ENCODE results near the gene TUBB3. TPM values are rescaled to one million over a fixed set of nuclear protein-coding genes. Genes with fewer than 3 reads are reported as not detected.

Gene TUBB3
- total RNA-seq, 1 experiment from 2014 or later = 209 TPM

GRCh38 chr16:89921131-89921701 is 1.9 kb upstream of the TUBB3 start:
- ATAC-seq = no peak
- ChIA-PET CTCF (interaction anchor here (0.9 to 5.7 kb wide), 5 partner anchors 11 to 364 kb away, joined by 3 to 70 read pairs (median 6); partner anchors contain the start of gene DEF8), POLR2A (interaction anchor here (2.8 kb wide), 1 partner anchor 11 kb away, joined by 14 read pairs; no protein-coding TSS in a partner anchor)
- Mint-ChIP-seq H3K4me3 (peak overlapping the region; percentile 88), H3K27me3 (ENCODE audit: low read depth) (peaks cover 36% of the 10 kb centered on the region), H3K27ac (no peak overlapping the region), H3K4me1 (peaks cover 19% of the 10 kb centered on the region), H3K9me3 (no peaks in the 10 kb centered on the region), H3K36me3 (no peaks in the 10 kb centered on the region)
- TF ChIP-seq, protein P1, sequence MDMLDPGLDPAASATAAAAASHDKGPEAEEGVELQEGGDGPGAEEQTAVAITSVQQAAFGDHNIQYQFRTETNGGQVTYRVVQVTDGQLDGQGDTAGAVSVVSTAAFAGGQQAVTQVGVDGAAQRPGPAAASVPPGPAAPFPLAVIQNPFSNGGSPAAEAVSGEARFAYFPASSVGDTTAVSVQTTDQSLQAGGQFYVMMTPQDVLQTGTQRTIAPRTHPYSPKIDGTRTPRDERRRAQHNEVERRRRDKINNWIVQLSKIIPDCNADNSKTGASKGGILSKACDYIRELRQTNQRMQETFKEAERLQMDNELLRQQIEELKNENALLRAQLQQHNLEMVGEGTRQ (CRISPR knock-in tag; IDR thresholded peaks at IDR 0.05) = peak; percentile 54; the same call in 1 of the 2 replicates
- TF ChIP-seq ZNF219 (CRISPR knock-in tag; IDR thresholded peaks at IDR 0.05; ENCODE audit: borderline replicate concordance) = no peak
- no peak for DNase-seq (ENCODE audit: low spot score)

- TF ChIP-seq GABPB1 (CRISPR knock-in tag; IDR thresholded peaks at IDR 0.05) = peak; percentile 65
- TF ChIP-seq, protein P2, sequence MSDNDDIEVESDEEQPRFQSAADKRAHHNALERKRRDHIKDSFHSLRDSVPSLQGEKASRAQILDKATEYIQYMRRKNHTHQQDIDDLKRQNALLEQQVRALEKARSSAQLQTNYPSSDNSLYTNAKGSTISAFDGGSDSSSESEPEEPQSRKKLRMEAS (CRISPR knock-in tag; IDR thresholded peaks at IDR 0.05) = 0 out of 2 replicates have a peak, but pooled peaks have one; percentile 6
- TF ChIP-seq, protein P3, sequence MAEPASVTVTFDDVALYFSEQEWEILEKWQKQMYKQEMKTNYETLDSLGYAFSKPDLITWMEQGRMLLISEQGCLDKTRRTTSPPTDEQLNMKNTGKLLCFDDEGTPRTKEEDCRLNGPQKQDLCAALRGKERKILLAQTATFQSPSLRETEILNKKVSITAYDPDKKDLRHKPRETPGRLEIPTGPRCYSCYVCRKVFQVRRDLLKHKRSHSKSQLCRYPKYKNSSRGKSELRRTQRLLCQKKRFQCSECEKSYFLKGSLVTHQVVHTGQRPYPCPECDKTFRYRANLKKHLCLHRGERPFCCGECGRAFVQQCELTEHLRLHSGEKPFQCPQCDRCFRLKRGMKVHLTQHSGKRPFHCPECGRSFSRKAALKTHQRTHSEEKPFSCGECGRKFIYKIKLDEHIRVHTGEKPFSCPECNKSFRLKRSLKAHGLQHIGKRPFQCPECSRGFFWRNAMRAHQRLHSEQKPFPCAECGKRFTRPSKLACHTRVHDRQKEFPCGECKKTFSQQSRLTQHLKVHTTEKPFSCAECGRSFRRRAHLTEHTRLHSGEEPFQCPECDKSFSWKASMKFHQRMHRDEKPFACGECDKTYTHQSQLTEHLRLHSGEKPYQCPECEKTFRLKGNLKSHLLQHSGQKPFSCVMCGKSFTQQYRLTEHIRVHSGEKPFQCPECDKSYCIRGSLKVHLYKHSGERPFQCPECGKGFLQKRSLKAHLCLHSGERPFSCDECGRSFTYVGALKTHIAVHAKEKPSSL (CRISPR knock-in tag; conservative IDR thresholded peaks at IDR 0.05) = no peak
- TF ChIP-seq SP1 (CRISPR knock-in tag; conservative IDR thresholded peaks at IDR 0.05) = 0 out of 2 replicates have a peak, but pooled peaks have one; percentile 49
- POLR2A ChIA-PET = interaction anchor here (0.6 to 2.8 kb wide), 4 partner anchors 12 to 29 kb away, joined by 3 to 14 read pairs (median 3); no protein-coding TSS in a partner anchor
- DNase-seq (ENCODE audit: low spot score) = peak; percentile 44
- Mint-ChIP-seq H3K27me3 (ENCODE audit: low read depth) (peaks cover 36% of the 10 kb centered on the region), H3K36me3 (no peaks in the 10 kb centered on the region), H3K27ac (no peak overlapping the region), H3K4me1 (peaks cover 19% of the 10 kb centered on the region), H3K9me3 (no peaks in the 10 kb centered on the region), H3K4me3 (peak overlapping the region; percentile 88)
- ATAC-seq = peak; percentile 0; the same call in 1 of the 2 replicates
- CTCF ChIA-PET = interaction anchor here (0.6 to 5.7 kb wide), 8 partner anchors 12 to 365 kb away, joined by 3 to 70 read pairs (median 5); partner anchors contain the start of gene DEF8
Measured at GRCh38 chr16:89921702-89922476, 1.3 kb upstream of the TUBB3 start.

GRCh38 chr16:89922477-89922883 is 662 bp upstream of the TUBB3 start:
- Mint-ChIP-seq H3K27me3 (ENCODE audit: low read depth) (peaks cover 36% of the 10 kb centered on the region), H3K36me3 (no peaks in the 10 kb centered on the region), H3K4me3 (peak overlapping the region; percentile 88), H3K4me1 (peaks cover 19% of the 10 kb centered on the region), H3K9me3 (no peaks in the 10 kb centered on the region), H3K27ac (no peak overlapping the region)
- peak; percentile 63 for DNase-seq (ENCODE audit: low spot score)
- ChIA-PET CTCF (interaction anchor here (0.6 to 5.7 kb wide), 12 partner anchors 13 to 365 kb away, joined by 3 to 70 read pairs (median 6); partner anchors contain the start of genes DBNDD1, DEF8 and TCF25), POLR2A (interaction anchor here (0.6 to 2.8 kb wide), 4 partner anchors 12 to 29 kb away, joined by 3 to 14 read pairs (median 3); no protein-coding TSS in a partner anchor)
- ATAC-seq = no peak
- TF ChIP-seq E2F5 (CRISPR knock-in tag; IDR thresholded peaks at IDR 0.05) (no peak), NFATC4 (CRISPR knock-in tag; IDR thresholded peaks at IDR 0.05) (no peak), CREB1 (CRISPR knock-in tag; IDR thresholded peaks at IDR 0.05) (no peak), HMGA2 (CRISPR knock-in tag; IDR thresholded peaks at IDR 0.05) (no peak), GABPB1 (CRISPR knock-in tag; IDR thresholded peaks at IDR 0.05) (no peak), ZNF219 (CRISPR knock-in tag; IDR thresholded peaks at IDR 0.05; ENCODE audit: borderline replicate concordance) (no peak), ATF1 (CRISPR knock-in tag; IDR thresholded peaks at IDR 0.05) (no peak)
- TF ChIP-seq, protein P4, sequence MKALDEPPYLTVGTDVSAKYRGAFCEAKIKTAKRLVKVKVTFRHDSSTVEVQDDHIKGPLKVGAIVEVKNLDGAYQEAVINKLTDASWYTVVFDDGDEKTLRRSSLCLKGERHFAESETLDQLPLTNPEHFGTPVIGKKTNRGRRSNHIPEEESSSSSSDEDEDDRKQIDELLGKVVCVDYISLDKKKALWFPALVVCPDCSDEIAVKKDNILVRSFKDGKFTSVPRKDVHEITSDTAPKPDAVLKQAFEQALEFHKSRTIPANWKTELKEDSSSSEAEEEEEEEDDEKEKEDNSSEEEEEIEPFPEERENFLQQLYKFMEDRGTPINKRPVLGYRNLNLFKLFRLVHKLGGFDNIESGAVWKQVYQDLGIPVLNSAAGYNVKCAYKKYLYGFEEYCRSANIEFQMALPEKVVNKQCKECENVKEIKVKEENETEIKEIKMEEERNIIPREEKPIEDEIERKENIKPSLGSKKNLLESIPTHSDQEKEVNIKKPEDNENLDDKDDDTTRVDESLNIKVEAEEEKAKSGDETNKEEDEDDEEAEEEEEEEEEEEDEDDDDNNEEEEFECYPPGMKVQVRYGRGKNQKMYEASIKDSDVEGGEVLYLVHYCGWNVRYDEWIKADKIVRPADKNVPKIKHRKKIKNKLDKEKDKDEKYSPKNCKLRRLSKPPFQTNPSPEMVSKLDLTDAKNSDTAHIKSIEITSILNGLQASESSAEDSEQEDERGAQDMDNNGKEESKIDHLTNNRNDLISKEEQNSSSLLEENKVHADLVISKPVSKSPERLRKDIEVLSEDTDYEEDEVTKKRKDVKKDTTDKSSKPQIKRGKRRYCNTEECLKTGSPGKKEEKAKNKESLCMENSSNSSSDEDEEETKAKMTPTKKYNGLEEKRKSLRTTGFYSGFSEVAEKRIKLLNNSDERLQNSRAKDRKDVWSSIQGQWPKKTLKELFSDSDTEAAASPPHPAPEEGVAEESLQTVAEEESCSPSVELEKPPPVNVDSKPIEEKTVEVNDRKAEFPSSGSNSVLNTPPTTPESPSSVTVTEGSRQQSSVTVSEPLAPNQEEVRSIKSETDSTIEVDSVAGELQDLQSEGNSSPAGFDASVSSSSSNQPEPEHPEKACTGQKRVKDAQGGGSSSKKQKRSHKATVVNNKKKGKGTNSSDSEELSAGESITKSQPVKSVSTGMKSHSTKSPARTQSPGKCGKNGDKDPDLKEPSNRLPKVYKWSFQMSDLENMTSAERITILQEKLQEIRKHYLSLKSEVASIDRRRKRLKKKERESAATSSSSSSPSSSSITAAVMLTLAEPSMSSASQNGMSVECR (CRISPR knock-in tag; IDR thresholded peaks at IDR 0.05; ENCODE audit: borderline replicate concordance) = no peak
- TF ChIP-seq, protein P5, sequence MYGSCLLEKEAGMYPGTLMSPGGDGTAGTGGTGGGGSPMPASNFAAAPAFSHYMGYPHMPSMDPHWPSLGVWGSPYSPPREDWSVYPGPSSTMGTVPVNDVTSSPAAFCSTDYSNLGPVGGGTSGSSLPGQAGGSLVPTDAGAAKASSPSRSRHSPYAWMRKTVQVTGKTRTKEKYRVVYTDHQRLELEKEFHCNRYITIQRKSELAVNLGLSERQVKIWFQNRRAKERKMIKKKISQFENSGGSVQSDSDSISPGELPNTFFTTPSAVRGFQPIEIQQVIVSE (CRISPR knock-in tag; IDR thresholded peaks at IDR 0.05; ENCODE audit: borderline replicate concordance) = no peak
- TF ChIP-seq, protein P6, sequence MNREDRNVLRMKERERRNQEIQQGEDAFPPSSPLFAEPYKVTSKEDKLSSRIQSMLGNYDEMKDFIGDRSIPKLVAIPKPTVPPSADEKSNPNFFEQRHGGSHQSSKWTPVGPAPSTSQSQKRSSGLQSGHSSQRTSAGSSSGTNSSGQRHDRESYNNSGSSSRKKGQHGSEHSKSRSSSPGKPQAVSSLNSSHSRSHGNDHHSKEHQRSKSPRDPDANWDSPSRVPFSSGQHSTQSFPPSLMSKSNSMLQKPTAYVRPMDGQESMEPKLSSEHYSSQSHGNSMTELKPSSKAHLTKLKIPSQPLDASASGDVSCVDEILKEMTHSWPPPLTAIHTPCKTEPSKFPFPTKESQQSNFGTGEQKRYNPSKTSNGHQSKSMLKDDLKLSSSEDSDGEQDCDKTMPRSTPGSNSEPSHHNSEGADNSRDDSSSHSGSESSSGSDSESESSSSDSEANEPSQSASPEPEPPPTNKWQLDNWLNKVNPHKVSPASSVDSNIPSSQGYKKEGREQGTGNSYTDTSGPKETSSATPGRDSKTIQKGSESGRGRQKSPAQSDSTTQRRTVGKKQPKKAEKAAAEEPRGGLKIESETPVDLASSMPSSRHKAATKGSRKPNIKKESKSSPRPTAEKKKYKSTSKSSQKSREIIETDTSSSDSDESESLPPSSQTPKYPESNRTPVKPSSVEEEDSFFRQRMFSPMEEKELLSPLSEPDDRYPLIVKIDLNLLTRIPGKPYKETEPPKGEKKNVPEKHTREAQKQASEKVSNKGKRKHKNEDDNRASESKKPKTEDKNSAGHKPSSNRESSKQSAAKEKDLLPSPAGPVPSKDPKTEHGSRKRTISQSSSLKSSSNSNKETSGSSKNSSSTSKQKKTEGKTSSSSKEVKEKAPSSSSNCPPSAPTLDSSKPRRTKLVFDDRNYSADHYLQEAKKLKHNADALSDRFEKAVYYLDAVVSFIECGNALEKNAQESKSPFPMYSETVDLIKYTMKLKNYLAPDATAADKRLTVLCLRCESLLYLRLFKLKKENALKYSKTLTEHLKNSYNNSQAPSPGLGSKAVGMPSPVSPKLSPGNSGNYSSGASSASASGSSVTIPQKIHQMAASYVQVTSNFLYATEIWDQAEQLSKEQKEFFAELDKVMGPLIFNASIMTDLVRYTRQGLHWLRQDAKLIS (CRISPR knock-in tag; IDR thresholded peaks at IDR 0.05; ENCODE audit: borderline replicate concordance) = no peak

All from WTC11 (cell line).